Measurements from ENCODE around the gene UGGT2.

UGGT2 gene

DNA sequence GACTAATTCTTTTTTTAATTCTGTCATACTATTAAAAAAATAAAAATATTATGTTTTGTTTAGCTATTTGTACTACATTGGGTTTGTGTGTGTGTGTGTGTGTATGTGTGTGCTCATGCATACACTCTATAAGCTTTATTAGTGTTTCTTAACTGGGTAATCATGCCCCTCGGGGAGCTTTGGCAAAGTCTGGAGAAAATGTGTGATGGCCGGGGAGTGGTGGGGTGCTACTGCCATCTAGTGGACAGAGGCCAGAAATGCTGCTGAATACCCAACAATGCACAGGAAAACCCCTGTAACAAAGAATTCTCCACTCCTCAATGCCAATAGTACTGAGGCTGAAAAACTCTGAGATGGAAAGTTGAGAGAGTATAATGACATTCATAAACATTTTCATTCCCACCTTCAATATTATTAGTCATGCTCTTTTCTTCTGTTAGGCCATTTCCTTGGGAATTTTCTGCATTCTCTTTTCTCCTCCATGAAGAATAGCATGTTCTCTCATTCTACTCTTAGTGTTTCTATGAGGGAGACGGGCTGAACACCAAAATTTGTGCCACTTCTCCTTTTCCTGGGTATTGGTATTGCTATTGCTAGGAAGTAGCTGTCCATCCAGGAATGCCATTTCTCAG, 219.0 kb downstream of the UGGT2 start:
- DNase-seq (ENCODE audit: extremely low read depth, low read depth): peak; percentile 46
- no peak overlapping the region for H3K4me3 ChIP-seq (replicated peaks; ENCODE audit: low read depth, low read length)
- TF ChIP-seq, protein P1, sequence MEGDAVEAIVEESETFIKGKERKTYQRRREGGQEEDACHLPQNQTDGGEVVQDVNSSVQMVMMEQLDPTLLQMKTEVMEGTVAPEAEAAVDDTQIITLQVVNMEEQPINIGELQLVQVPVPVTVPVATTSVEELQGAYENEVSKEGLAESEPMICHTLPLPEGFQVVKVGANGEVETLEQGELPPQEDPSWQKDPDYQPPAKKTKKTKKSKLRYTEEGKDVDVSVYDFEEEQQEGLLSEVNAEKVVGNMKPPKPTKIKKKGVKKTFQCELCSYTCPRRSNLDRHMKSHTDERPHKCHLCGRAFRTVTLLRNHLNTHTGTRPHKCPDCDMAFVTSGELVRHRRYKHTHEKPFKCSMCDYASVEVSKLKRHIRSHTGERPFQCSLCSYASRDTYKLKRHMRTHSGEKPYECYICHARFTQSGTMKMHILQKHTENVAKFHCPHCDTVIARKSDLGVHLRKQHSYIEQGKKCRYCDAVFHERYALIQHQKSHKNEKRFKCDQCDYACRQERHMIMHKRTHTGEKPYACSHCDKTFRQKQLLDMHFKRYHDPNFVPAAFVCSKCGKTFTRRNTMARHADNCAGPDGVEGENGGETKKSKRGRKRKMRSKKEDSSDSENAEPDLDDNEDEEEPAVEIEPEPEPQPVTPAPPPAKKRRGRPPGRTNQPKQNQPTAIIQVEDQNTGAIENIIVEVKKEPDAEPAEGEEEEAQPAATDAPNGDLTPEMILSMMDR (IDR thresholded peaks at IDR 0.05; ENCODE audit: low read depth, low read length, missing control alignments): peak; percentile 93

DNA sequence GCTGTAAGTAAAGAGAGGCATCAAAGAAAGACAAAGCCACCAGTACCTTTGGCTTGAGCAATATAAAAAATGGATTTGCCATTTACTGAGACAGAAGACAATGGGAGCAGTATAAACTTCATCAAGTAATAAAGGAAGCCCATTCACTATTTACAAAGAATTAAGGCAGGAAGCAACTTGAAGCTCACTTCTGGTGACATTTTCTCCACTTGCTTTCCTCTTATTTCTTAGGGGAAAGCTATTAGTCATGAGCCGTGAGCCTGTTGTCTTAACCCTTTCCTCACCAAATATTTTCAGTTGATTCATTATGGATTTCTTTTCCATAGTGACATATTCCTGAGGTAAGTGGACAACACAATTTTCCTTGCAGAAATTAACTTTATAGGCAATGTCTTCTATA, 219.5 kb downstream of the UGGT2 start:
- TF ChIP-seq, protein P1 (IDR thresholded peaks at IDR 0.05; ENCODE audit: low read depth, low read length, missing control alignments): no peak
- no peak overlapping the region for H3K4me3 ChIP-seq (replicated peaks; ENCODE audit: low read depth, low read length)
- DNase-seq (ENCODE audit: extremely low read depth, low read depth): no peak

DNA sequence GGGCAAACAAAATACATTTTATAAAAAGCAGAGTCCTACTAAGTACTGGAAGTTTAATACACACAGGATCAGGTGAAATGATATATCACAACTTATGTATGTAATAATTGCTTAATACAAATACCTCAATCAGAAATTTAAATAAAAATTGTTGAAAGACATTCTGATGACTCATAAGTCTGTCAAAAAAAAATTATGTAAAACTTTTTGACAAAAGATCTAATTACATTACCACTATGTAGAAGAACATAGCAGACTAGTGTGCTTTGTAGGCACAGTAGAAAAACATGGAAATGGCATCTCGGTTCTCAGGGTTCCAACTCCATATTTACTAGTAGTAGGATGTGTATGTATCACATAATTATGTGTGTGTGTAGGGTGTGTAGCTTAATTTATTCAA, 220.1 kb downstream of the UGGT2 start:
- no peak for DNase-seq (ENCODE audit: extremely low read depth, low read depth)
- no peak overlapping the region for H3K4me3 ChIP-seq (replicated peaks; ENCODE audit: low read depth, low read length)
- TF ChIP-seq, protein P1 (IDR thresholded peaks at IDR 0.05; ENCODE audit: low read depth, low read length, missing control alignments): no peak

DNA sequence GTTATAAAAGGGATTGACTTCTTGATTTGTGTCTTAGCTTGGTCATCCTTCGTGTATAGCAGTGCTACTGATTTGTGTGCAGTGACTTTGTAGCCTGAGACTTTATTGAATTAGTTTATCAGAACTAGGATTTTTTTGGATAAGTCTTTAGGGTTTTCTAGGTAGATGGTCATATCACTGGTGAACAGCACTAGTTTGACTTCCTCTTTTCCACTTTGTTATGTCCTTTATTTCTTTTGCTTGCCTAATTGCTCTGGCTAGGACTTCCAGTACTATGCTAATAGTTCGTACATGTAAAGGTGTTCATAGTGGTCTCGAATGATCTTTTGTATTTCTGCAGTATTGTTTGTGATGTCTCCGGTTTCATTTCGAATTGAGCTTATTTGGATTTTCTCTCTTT, 230.9 kb downstream of the UGGT2 start:
- no peak for DNase-seq (ENCODE audit: extremely low read depth, low read depth)
- TF ChIP-seq, protein P1 (IDR thresholded peaks at IDR 0.05; ENCODE audit: low read depth, low read length, missing control alignments): no peak
- H3K4me3 ChIP-seq (replicated peaks; ENCODE audit: low read depth, low read length): no peak overlapping the region

DNA sequence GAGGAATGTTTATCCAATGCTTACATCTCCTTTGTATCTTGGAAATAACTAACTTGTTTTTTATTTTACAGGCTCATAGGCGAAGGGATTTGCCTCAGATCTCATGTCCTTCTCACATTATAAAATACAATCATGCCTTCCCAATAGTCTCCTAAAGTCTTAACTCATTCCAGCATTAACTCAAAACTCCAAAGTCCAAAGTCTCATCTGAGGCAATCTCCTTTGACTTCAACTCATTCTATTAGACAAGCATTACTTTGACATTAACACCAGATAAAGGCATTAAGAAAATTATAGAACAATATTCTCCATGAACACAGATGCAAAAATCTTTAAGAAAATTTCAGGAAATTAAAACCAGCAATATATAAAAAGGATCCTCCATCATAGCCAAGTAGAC, 238.7 kb downstream of the UGGT2 start:
- no peak for DNase-seq (ENCODE audit: extremely low read depth, low read depth)
- no peak overlapping the region for H3K4me3 ChIP-seq (replicated peaks; ENCODE audit: low read depth, low read length)
- TF ChIP-seq, protein P1 (IDR thresholded peaks at IDR 0.05; ENCODE audit: low read depth, low read length, missing control alignments): no peak

DNA sequence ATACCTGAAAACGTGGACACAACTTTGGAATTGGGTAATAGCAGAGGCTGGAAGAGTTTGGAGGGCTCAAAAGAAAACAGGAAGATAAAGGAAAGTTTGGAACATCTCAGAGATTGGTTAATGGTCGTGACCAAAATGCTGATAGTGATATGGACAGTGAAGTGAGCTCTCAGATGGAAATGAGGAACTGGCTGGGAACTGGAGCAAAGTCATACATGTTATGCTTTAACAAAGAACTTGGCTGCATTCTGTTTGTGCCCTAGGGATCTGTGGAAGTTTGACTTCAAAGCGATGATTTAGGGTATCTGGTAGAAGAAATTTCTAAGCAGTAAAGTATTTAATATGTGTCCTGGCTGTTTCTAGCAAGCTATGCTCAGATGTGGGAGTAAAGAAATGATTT, 240.1 kb downstream of the UGGT2 start:
- no peak overlapping the region for H3K4me3 ChIP-seq (replicated peaks; ENCODE audit: low read depth, low read length)
- TF ChIP-seq, protein P1 (IDR thresholded peaks at IDR 0.05; ENCODE audit: low read depth, low read length, missing control alignments): no peak
- no peak for DNase-seq (ENCODE audit: extremely low read depth, low read depth)

DNA sequence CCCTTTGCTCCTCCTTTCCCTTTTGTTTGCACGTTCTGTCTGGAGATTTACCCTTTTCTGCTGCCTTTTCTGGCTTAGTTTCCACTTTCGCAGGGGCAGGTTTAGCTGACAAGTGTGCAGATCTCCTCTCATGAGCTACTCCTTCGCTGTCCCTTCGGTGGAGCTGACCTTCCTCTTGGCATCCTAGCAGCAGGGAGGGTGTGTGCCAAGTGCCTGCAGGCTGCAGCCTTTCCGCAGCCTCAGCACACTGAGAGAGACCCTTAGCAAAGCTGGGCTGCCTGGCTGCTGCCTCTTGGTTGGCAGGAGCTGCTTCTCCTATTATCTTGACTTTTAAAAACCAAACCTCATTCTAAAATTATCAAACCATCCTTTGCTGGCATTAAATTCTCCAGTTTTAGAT, 243.8 kb downstream of the UGGT2 start:
- H3K4me3 ChIP-seq (replicated peaks; ENCODE audit: low read depth, low read length): no peak overlapping the region
- DNase-seq (ENCODE audit: extremely low read depth, low read depth): no peak
- TF ChIP-seq, protein P1 (IDR thresholded peaks at IDR 0.05; ENCODE audit: low read depth, low read length, missing control alignments): no peak

Data from HFF-Myc (cell line).